Mammary epithelial cell (primary cell): ENCODE measurements around the gene XRCC5.

Experiments used
- EZH2 ChIP-seq: IDR thresholded peaks from 2 replicates; pipeline ENCODE4 v1.6.1; 2012; ENCODE audit warnings: low read length, inconsistent platforms, borderline replicate concordance
- TF ChIP-seq, protein P1 (sequence below), 2 donors: IDR thresholded peaks in 1 of 2; conservative IDR thresholded peaks in 1 of 2; 2 replicates each; pipeline ENCODE4 v1.5.1; 2011 to 2012; ENCODE audit warnings: inconsistent platforms in 2 of 2, low read length in 2 of 2, mild to moderate bottlenecking in 2 of 2, control low read depth in 1 of 2, low read depth in 1 of 2; ENCODE audit not compliant: insufficient read depth in 1 of 2; ENCODE audit errors: extremely low read depth in 1 of 2

DNA sequence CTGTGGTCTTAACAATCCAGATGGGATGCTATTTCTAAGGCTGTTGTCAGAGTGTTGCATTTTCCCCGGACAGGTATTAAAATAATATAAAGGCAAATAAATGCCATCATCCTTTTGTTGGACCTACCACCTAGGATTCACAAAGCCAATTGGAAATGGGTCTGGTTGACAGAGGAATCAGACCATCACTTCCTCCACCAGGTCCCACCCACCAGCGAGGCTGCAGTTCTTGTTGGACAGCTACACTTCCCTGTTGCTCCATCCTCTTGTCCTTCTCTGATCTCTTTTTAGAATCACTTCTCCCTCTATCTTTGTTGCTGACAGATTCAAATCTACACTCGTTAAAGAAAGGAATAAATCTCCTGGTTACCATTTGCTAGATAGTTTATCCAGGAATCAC is 26.3 kb upstream of the XRCC5 start:
- TF ChIP-seq, protein P1, sequence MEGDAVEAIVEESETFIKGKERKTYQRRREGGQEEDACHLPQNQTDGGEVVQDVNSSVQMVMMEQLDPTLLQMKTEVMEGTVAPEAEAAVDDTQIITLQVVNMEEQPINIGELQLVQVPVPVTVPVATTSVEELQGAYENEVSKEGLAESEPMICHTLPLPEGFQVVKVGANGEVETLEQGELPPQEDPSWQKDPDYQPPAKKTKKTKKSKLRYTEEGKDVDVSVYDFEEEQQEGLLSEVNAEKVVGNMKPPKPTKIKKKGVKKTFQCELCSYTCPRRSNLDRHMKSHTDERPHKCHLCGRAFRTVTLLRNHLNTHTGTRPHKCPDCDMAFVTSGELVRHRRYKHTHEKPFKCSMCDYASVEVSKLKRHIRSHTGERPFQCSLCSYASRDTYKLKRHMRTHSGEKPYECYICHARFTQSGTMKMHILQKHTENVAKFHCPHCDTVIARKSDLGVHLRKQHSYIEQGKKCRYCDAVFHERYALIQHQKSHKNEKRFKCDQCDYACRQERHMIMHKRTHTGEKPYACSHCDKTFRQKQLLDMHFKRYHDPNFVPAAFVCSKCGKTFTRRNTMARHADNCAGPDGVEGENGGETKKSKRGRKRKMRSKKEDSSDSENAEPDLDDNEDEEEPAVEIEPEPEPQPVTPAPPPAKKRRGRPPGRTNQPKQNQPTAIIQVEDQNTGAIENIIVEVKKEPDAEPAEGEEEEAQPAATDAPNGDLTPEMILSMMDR (conservative IDR thresholded peaks at IDR 0.05 in 1 of 2, IDR thresholded peaks at IDR 0.05 in 1 of 2; ENCODE audit: extremely low read depth in 1 of 2, insufficient read depth in 1 of 2, low read depth in 1 of 2, low read length in 2 of 2) = no peak
- TF ChIP-seq EZH2 = no peak
